Neural progenitor cell (in vitro differentiated cells): ENCODE data around the gene ZNF423. TPM values are rescaled to one million over a fixed set of nuclear protein-coding genes. Genes with fewer than 3 reads are reported as not detected.

Experiments used
- DNase-seq: peaks from one replicate; pipeline ENCODE4 v3.0.0-alpha.2; 2016; ENCODE audit warnings: low spot score
- H2AFZ ChIP-seq: fragments of 200-600 bp; sonication (generic); replicated peaks from 2 replicates; pipeline ENCODE4 v1.6.1; 2016; ENCODE audit warnings: antibody characterized with exemption
- H3F3A ChIP-seq: fragments of 200-600 bp; sonication (generic); 2 replicates; pipeline ENCODE4 v1.6.1; 2016; ENCODE audit warnings: antibody characterized with exemption, low read depth
- H3K27ac ChIP-seq: fragments of 200-600 bp; sonication (generic); 2 replicates; pipeline ENCODE4 v1.5.1; 2016; ENCODE audit warnings: mild to moderate bottlenecking
- H3K27me3 ChIP-seq: fragments of 200-600 bp; sonication (generic); 2 replicates; pipeline ENCODE4 v1.6.1; 2016; ENCODE audit warnings: mild to moderate bottlenecking, moderate library complexity
- H3K36me3 ChIP-seq: fragments of 200-600 bp; sonication (generic); 2 replicates; pipeline ENCODE4 v1.5.1; 2016
- H3K4me1 ChIP-seq: fragments of 200-600 bp; sonication (generic); 2 replicates; pipeline ENCODE4 v1.6.1; 2016; ENCODE audit warnings: mixed run types
- H3K4me2 ChIP-seq: fragments of 200-600 bp; sonication (generic); 2 replicates; pipeline ENCODE4 v1.6.1; 2016
- H3K4me3 ChIP-seq: fragments of 200-600 bp; sonication (generic); 2 replicates; pipeline ENCODE4 v1.5.1; 2016
- H3K79me2 ChIP-seq: fragments of 200-600 bp; sonication (generic); 2 replicates; pipeline ENCODE4 v1.6.1; 2016; ENCODE audit warnings: low read depth
- H3K9ac ChIP-seq: fragments of 200-600 bp; sonication (generic); 2 replicates; pipeline ENCODE4 v1.6.1; 2016
- H3K9me3 ChIP-seq: fragments of 200-600 bp; sonication (generic); 2 replicates; pipeline ENCODE4 v1.5.1; 2016; ENCODE audit warnings: low read depth
- H4K20me1 ChIP-seq: fragments of 200-600 bp; sonication (generic); 2 replicates; pipeline ENCODE4 v1.6.1; 2016; ENCODE audit warnings: low read depth
- H3K27ac Mint-ChIP-seq: 3 replicates; pipeline ENCODE4 v1.8.0; 2021; ENCODE audit warnings: mixed read lengths
- H3K27me3 Mint-ChIP-seq: 2 replicates; pipeline ENCODE4 v1.8.0; 2022; ENCODE audit warnings: low read depth, mild to moderate bottlenecking, inconsistent platforms, moderate library complexity, mixed read lengths; ENCODE audit not compliant: insufficient read depth
- H3K36me3 Mint-ChIP-seq: 3 replicates; pipeline ENCODE4 v1.8.0; 2021; ENCODE audit warnings: mixed read lengths
- H3K4me1 Mint-ChIP-seq: 3 replicates; pipeline ENCODE4 v1.8.0; 2021; ENCODE audit warnings: mixed read lengths
- H3K4me3 Mint-ChIP-seq: 3 replicates; pipeline ENCODE4 v1.8.0; 2021; ENCODE audit warnings: mild to moderate bottlenecking, moderate library complexity, mixed read lengths
- H3K9me3 Mint-ChIP-seq: 3 replicates; pipeline ENCODE4 v1.8.0; 2020; ENCODE audit warnings: mixed read lengths
- EZH2 ChIP-seq: fragments of 200-600 bp; sonication (generic); IDR thresholded peaks from 2 replicates; pipeline ENCODE4 v1.6.1; 2017; ENCODE audit warnings: antibody characterized with exemption, mild to moderate bottlenecking, moderate library complexity
- EZH2phosphoT487 ChIP-seq: fragments of 200-600 bp; sonication (generic); IDR thresholded peaks from 2 replicates; pipeline ENCODE4 v1.6.1; 2017; ENCODE audit warnings: antibody characterized with exemption
- total RNA-seq: library from RNA; depleted of rRNA; stranded (reverse); fragments of >200 nt; gene quantifications from 2 replicates; pipeline ENCODE4 v1.2.3, GENCODE V29; 2015; ENCODE audit warnings: low replicate concordance
- TF ChIP-seq, protein P1 (sequence below): fragments of 200-600 bp; sonication (generic); IDR thresholded peaks from 2 replicates; pipeline ENCODE4 v1.5.1; 2017; ENCODE audit warnings: antibody characterized with exemption, mild to moderate bottlenecking

Gene ZNF423
- total RNA-seq, 1 donor from 2014 or later, result 21.9 TPM

DNA sequence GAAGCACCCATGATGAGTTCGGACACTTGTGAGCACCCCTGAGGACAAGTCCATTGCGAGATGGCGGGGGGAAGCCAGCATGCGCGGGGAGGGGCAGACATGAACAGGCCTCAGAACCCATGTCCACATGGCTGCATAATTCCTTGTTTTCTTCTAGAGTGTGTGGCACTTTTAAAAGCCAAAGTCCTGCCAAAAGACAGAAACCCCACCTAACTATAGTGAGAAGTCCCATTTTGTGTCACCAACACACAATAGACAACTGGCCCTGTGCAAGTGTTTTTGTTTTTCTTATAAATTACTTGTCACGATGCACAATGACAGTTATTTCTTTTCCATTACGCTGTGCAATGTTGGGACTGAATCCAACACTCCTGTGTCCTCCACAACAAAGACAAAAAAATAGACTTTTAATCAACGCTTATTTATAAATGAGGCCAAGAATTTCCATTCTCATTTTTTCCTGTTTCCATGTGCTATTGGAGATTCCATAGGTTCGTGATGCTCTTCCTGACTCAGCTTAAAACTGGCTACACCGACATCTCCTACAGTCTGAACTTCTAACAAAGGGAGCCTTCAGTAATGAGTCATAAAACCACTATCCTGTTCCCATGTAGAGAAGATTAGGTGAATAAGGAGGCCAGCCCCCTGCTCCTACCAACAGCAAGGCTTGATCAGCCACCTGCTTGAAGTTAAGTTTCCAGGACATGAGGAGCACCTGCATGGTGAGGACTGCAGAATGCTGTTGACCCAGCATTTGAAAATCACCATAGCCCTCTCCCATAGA, 98.9 kb downstream of the ZNF423 start:
- no peaks in the 10 kb centered on the region for H3K9me3 ChIP-seq

DNA sequence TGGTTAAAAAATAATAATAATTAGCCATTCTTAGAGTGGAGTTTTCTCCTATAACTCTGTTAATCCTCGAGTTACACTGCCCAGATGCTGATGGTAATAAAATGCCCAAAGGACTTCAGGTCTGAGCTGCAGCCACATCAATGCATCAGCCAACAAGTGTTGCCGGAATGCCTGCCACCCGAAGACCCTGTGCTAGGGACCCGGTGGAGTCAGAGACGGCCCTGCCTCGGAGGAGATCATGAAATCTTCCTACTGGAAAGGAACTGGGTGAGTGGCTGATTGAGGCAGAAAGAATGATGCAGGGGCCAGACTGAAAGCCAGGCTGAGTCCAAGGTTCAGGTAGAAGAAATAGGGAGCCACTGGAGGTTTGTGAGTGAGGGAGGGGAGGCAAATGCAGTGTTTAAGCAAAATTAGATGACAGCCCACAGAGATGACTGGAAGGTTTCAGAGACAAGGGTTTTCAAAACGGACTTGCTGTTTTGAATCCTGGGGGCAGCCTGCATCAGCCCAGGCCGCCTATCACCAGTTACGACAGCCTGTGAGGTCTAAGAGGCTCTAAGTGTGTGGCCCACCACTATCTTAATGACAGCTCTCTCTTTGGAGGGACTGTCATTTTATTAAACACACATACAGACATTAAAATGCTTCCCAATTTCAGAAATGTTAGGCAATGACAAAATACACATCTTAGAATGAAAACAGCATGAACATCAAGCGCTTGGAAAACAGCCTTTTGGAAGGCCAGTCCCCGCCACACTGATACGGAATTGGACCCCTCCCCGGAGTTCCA, 100.0 kb downstream of the ZNF423 start:
- no peaks in the 10 kb centered on the region for H3K27me3 ChIP-seq
- H3K27ac Mint-ChIP-seq, result peak overlapping the region; percentile 87
- H3K4me1 ChIP-seq, result peaks cover 57% of the 10 kb centered on the region
- H4K20me1 ChIP-seq, result peaks cover 98% of the 10 kb centered on the region
- peak overlapping the region; percentile 86 for H3K4me2 ChIP-seq
- no peak for DNase-seq
- no peaks in the 10 kb centered on the region for H3K9me3 ChIP-seq
- H3K27me3 Mint-ChIP-seq, result peaks cover 2% of the 10 kb centered on the region
- H3K27ac ChIP-seq, result no peak overlapping the region
- H3K4me3 ChIP-seq, result peak overlapping the region; percentile 45
- H3K4me3 Mint-ChIP-seq, result peak overlapping the region; percentile 77
- peaks cover 77% of the 10 kb centered on the region for H3K79me2 ChIP-seq
- H3K36me3 Mint-ChIP-seq, result peaks cover 4% of the 10 kb centered on the region
- TF ChIP-seq EZH2 (no peak), EZH2phosphoT487 (no peak)
- TF ChIP-seq, protein P1, sequence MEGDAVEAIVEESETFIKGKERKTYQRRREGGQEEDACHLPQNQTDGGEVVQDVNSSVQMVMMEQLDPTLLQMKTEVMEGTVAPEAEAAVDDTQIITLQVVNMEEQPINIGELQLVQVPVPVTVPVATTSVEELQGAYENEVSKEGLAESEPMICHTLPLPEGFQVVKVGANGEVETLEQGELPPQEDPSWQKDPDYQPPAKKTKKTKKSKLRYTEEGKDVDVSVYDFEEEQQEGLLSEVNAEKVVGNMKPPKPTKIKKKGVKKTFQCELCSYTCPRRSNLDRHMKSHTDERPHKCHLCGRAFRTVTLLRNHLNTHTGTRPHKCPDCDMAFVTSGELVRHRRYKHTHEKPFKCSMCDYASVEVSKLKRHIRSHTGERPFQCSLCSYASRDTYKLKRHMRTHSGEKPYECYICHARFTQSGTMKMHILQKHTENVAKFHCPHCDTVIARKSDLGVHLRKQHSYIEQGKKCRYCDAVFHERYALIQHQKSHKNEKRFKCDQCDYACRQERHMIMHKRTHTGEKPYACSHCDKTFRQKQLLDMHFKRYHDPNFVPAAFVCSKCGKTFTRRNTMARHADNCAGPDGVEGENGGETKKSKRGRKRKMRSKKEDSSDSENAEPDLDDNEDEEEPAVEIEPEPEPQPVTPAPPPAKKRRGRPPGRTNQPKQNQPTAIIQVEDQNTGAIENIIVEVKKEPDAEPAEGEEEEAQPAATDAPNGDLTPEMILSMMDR, result no peak
- no peaks in the 10 kb centered on the region for H3K36me3 ChIP-seq
- peaks cover 48% of the 10 kb centered on the region for H3F3A ChIP-seq
- H2AFZ ChIP-seq, result no peak overlapping the region
- no peaks in the 10 kb centered on the region for H3K9me3 Mint-ChIP-seq
- peaks cover 75% of the 10 kb centered on the region for H3K4me1 Mint-ChIP-seq
- no peak overlapping the region for H3K9ac ChIP-seq

More for the DNA sequence above, 98.9 kb downstream of the ZNF423 start:
- Histone ChIP-seq H3K27me3 (no peaks in the 10 kb centered on the region), H4K20me1 (peaks cover 97% of the 10 kb centered on the region), H3K27ac (no peak overlapping the region), H3K4me1 (peaks cover 55% of the 10 kb centered on the region), H3K9ac (no peak overlapping the region), H3K36me3 (no peaks in the 10 kb centered on the region), H3F3A (peaks cover 48% of the 10 kb centered on the region), H3K79me2 (peaks cover 75% of the 10 kb centered on the region), H2AFZ (no peak overlapping the region), H3K4me3 (peak overlapping the region; percentile 14), H3K4me2 (peak overlapping the region; percentile 67)
- peaks cover 66% of the 10 kb centered on the region for H3K4me1 Mint-ChIP-seq
- H3K9me3 Mint-ChIP-seq, result no peaks in the 10 kb centered on the region
- H3K27me3 Mint-ChIP-seq, result peaks cover 2% of the 10 kb centered on the region
- H3K36me3 Mint-ChIP-seq, result peaks cover 8% of the 10 kb centered on the region
- no peak for TF ChIP-seq EZH2phosphoT487
- H3K4me3 Mint-ChIP-seq, result peak overlapping the region; percentile 63
- H3K27ac Mint-ChIP-seq, result no peak overlapping the region
- DNase-seq, result no peak

DNA sequence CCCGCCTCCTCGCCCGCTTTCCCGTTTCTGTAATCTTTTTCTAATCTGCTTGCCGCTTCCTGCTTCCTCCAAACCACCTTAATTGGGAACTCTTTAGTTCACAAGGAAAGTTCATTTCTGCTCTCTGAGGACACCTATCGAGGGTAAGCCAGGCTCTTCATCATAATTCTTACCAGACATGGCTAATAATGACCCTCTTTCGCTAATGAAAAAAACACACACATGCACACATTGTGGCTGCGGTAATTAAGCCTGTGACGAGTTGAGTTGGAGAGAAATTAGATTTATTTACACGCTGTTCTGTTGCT, 100.6 kb downstream of the ZNF423 start:
- Histone ChIP-seq H3K27ac (peak overlapping the region; percentile 83), H4K20me1 (peaks cover 98% of the 10 kb centered on the region), H3K27me3 (no peaks in the 10 kb centered on the region), H3K9me3 (no peaks in the 10 kb centered on the region), H3K36me3 (no peaks in the 10 kb centered on the region), H3K4me3 (peak overlapping the region; percentile 45), H3F3A (peaks cover 48% of the 10 kb centered on the region), H3K4me1 (peaks cover 63% of the 10 kb centered on the region), H2AFZ (no peak overlapping the region), H3K4me2 (peak overlapping the region; percentile 86), H3K79me2 (peaks cover 77% of the 10 kb centered on the region), H3K9ac (no peak overlapping the region)
- Mint-ChIP-seq H3K36me3 (peaks cover 6% of the 10 kb centered on the region), H3K27me3 (peaks cover 7% of the 10 kb centered on the region), H3K4me1 (peaks cover 77% of the 10 kb centered on the region), H3K4me3 (peak overlapping the region; percentile 77), H3K9me3 (no peaks in the 10 kb centered on the region), H3K27ac (peak overlapping the region; percentile 87)
- DNase-seq, result peak; percentile 75
- TF ChIP-seq EZH2phosphoT487 (no peak), EZH2 (no peak)
- TF ChIP-seq, protein P1, result peak; percentile 49
